DND-41 (cell line): ENCODE results near the gene TFCP2L1.

Experiments
- ATAC-seq: fragments of 200-7000 bp; cut with Tn5 transposase; 3 replicates; pipeline ENCODE4 v1.9.1; 2021; ENCODE audit warnings: low read depth; ENCODE audit not compliant: insufficient read depth
- DNase-seq: peaks from one replicate; pipeline ENCODE4 v3.0.0-alpha.2; 2020
- H2AFZ ChIP-seq: 2 replicates; pipeline ENCODE4 v1.6.0; 2012; ENCODE audit warnings: low read depth, low read length
- H3K27ac ChIP-seq: 2 replicates; pipeline ENCODE4 v1.5.1; 2012; ENCODE audit warnings: low read length, inconsistent platforms
- H3K27me3 ChIP-seq: fragments of 200-600 bp; sonication (generic); 2 replicates; pipeline ENCODE4 v1.6.0; 2012; ENCODE audit warnings: low read length, mild to moderate bottlenecking, inconsistent platforms; ENCODE audit not compliant: insufficient read depth, poor library complexity
- H3K36me3 ChIP-seq: 2 replicates; pipeline ENCODE4 v1.5.1; 2012; ENCODE audit warnings: low read length, inconsistent platforms; ENCODE audit not compliant: insufficient read depth
- H3K4me1 ChIP-seq: 2 replicates; pipeline ENCODE4 v1.5.1; 2012; ENCODE audit warnings: mild to moderate bottlenecking, low read length; ENCODE audit not compliant: insufficient read depth
- H3K4me2 ChIP-seq: 2 replicates; pipeline ENCODE4 v1.6.0; 2012; ENCODE audit warnings: mild to moderate bottlenecking, moderate library complexity, low read length, inconsistent platforms; ENCODE audit not compliant: insufficient read depth
- H3K4me3 ChIP-seq, 2 experiments: fragments of 200-600 bp in 1 of 2; shearing (Covaris generic) in 1 of 2; 2 replicates each; pipeline ENCODE4 v1.5.1; 2012 to 2016; ENCODE audit warnings: inconsistent platforms in 2 of 2, low read length in 2 of 2, mild to moderate bottlenecking in 2 of 2, low read depth in 1 of 2, moderate library complexity in 1 of 2
- H3K79me2 ChIP-seq: 2 replicates; pipeline ENCODE4 v1.6.0; 2012; ENCODE audit warnings: low read length, inconsistent platforms; ENCODE audit not compliant: insufficient read depth
- H3K9ac ChIP-seq: 2 replicates; pipeline ENCODE4 v1.6.0; 2012; ENCODE audit warnings: low read depth, mild to moderate bottlenecking, inconsistent platforms, low read length, moderate library complexity
- H3K9me3 ChIP-seq: 2 replicates; pipeline ENCODE4 v1.5.1; 2012; ENCODE audit warnings: low read length, moderate library complexity, mild to moderate bottlenecking, inconsistent platforms; ENCODE audit not compliant: insufficient read depth, severe bottlenecking
- H4K20me1 ChIP-seq: 2 replicates; pipeline ENCODE4 v1.6.0; 2012; ENCODE audit warnings: low read length; ENCODE audit not compliant: insufficient read depth
- CTCF ChIP-seq: IDR thresholded peaks from 2 replicates; pipeline ENCODE4 v1.5.1; 2012; ENCODE audit warnings: borderline replicate concordance, low read length, moderate library complexity, mild to moderate bottlenecking; ENCODE audit not compliant: poor library complexity, severe bottlenecking; ENCODE audit errors: extremely low read depth
- EZH2 ChIP-seq: IDR thresholded peaks from 3 replicates; pipeline ENCODE4 v1.6.1; 2012; ENCODE audit warnings: borderline replicate concordance, low read depth, mild to moderate bottlenecking, moderate library complexity, low read length, inconsistent platforms; ENCODE audit not compliant: severe bottlenecking

Gene TFCP2L1

GRCh38 chr2:121330921-121331320 is 45.9 kb upstream of the TFCP2L1 start:
- Histone ChIP-seq H2AFZ (no peak overlapping the region), H3K4me2 (no peak overlapping the region), H3K36me3 (no peaks in the 10 kb centered on the region), H3K79me2 (no peaks in the 10 kb centered on the region), H4K20me1 (no peaks in the 10 kb centered on the region), H3K4me1 (0 out of 2 replicates have a peak, but pooled peaks cover 3% of the 10 kb centered on the region), H3K9me3 (no peaks in the 10 kb centered on the region), H3K4me3 (no peak overlapping the region), H3K9ac (no peak overlapping the region), H3K27me3 (no peaks in the 10 kb centered on the region), H3K27ac (no peak overlapping the region)
- no peak for TF ChIP-seq CTCF
- no peak for TF ChIP-seq EZH2
- ATAC-seq (no peak), DNase-seq (no peak)

GRCh38 chr2:121329786-121330185 is 44.8 kb upstream of the TFCP2L1 start:
- H3K79me2 ChIP-seq, result no peaks in the 10 kb centered on the region
- H3K4me2 ChIP-seq, result no peak overlapping the region
- no peaks in the 10 kb centered on the region for H3K36me3 ChIP-seq
- TF ChIP-seq CTCF (no peak), EZH2 (no peak)
- H2AFZ ChIP-seq, result no peak overlapping the region
- DNase-seq (no peak), ATAC-seq (no peak)
- no peaks in the 10 kb centered on the region for H3K27me3 ChIP-seq
- H4K20me1 ChIP-seq, result no peaks in the 10 kb centered on the region
- no peak overlapping the region for H3K9ac ChIP-seq
- H3K27ac ChIP-seq, result no peak overlapping the region
- no peaks in the 10 kb centered on the region for H3K9me3 ChIP-seq
- H3K4me3 ChIP-seq, result no peak overlapping the region
- 0 out of 2 replicates have a peak, but pooled peaks cover 3% of the 10 kb centered on the region for H3K4me1 ChIP-seq

GRCh38 chr2:121326628-121327027 is 41.6 kb upstream of the TFCP2L1 start:
- Histone ChIP-seq H3K4me3 (no peak overlapping the region), H3K36me3 (no peaks in the 10 kb centered on the region), H3K79me2 (no peaks in the 10 kb centered on the region), H2AFZ (no peak overlapping the region), H3K4me1 (no peaks in the 10 kb centered on the region), H3K9me3 (no peaks in the 10 kb centered on the region), H3K27me3 (no peaks in the 10 kb centered on the region), H3K9ac (no peak overlapping the region), H4K20me1 (no peaks in the 10 kb centered on the region), H3K27ac (no peak overlapping the region), H3K4me2 (no peak overlapping the region)
- DNase-seq (no peak), ATAC-seq (no peak)
- no peak for TF ChIP-seq CTCF
- no peak for TF ChIP-seq EZH2

GRCh38 chr2:121324601-121325000 is 39.6 kb upstream of the TFCP2L1 start:
- DNase-seq, result no peak
- no peak for ATAC-seq
- H3K27me3 ChIP-seq, result no peaks in the 10 kb centered on the region
- no peaks in the 10 kb centered on the region for H3K9me3 ChIP-seq
- H3K4me3 ChIP-seq, result no peak overlapping the region
- no peak overlapping the region for H3K27ac ChIP-seq
- H3K79me2 ChIP-seq, result no peaks in the 10 kb centered on the region
- H2AFZ ChIP-seq, result no peak overlapping the region
- H4K20me1 ChIP-seq, result no peaks in the 10 kb centered on the region
- H3K4me1 ChIP-seq, result no peaks in the 10 kb centered on the region
- TF ChIP-seq EZH2, result no peak
- no peak for TF ChIP-seq CTCF
- no peak overlapping the region for H3K4me2 ChIP-seq
- no peaks in the 10 kb centered on the region for H3K36me3 ChIP-seq
- no peak overlapping the region for H3K9ac ChIP-seq
